Right kidney (tissue), 1 donor: ENCODE measurements around the gene CHCHD3.

Experiments used
- DNase-seq: peaks from one replicate; pipeline ENCODE4 v3.0.0-alpha.2; 2016

The CHCHD3 gene

GRCh38 chr7:133081119-133081598 lies 731 bp downstream of the CHCHD3 start:
- no peak for DNase-seq

- DNase-seq: no peak
Observed at GRCh38 chr7:133079296-133079695, 2.6 kb downstream of the CHCHD3 start.

DNA sequence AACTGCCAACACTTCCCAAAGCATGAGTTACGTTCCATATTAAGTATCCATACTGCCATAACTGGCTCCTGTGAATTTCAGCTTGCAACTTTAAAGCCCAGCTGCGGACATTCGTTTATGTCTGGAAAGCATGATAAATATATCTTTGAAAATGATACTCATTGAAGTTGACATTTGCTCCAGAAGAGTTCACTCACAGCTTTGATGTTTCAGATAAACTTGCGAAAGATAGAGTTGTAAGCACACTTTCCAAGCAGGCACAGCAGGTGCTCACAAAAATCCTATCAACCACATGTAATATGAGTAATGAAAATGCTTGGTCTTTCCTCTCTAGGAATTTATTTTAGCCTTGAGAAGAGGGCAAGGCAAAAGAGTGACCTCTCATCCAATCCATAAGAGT lies 4.5 kb downstream of the CHCHD3 start:
- DNase-seq: no peak

DNA sequence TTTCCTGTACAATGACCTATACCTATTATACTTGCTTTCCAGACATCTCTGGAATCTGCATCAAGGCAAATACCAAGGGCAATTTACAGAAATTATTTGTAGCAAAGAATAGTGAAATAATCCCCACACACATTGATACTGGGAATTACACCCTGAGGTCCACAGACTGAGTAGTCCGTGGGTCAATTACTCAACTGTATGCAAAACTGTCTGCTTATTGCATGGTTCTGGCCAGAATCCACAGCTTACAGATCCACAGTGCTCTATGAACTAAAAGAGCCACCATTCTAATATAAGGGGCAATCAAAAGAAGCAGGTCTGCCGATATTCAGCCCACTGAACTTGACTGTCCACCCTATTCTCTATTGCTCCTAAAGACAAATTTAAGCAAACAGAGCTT lies 5.7 kb downstream of the CHCHD3 start:
- DNase-seq: no peak

GRCh38 chr7:133071506-133071905 lies 10.4 kb downstream of the CHCHD3 start:
- no peak for DNase-seq

- no peak for DNase-seq
Observed at GRCh38 chr7:133070562-133070961, 11.3 kb downstream of the CHCHD3 start.

GRCh38 chr7:133065301-133065700 lies 16.6 kb downstream of the CHCHD3 start:
- DNase-seq: no peak

GRCh38 chr7:133064082-133064820 lies 17.6 kb downstream of the CHCHD3 start:
- DNase-seq: no peak

DNA sequence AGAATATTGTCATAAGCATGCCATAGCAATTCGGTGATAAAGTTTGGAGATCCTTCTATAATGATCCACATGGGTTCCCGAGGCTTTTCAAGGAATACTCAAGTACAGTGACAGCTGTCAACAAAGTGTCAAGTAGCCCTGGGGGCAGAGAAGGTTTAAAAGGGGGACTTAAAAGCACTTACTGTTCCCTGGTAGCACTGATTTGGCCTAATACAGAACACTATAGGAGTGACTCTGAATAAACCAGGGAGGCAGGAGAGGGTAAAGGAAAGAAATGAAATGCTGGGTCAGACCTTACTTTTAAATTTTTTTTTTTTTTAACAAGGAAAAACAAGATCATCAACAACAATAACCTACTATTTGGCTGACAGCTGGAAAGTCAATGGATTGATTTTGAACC lies 20.1 kb downstream of the CHCHD3 start:
- no peak for DNase-seq

GRCh38 chr7:133061357-133061756 lies 20.5 kb downstream of the CHCHD3 start:
- no peak for DNase-seq

GRCh38 chr7:133060004-133060403 lies 21.9 kb downstream of the CHCHD3 start:
- no peak for DNase-seq

GRCh38 chr7:133059263-133059662 lies 22.6 kb downstream of the CHCHD3 start:
- DNase-seq: no peak

GRCh38 chr7:133056370-133057238 lies 25.3 kb downstream of the CHCHD3 start:
- no peak for DNase-seq

DNA sequence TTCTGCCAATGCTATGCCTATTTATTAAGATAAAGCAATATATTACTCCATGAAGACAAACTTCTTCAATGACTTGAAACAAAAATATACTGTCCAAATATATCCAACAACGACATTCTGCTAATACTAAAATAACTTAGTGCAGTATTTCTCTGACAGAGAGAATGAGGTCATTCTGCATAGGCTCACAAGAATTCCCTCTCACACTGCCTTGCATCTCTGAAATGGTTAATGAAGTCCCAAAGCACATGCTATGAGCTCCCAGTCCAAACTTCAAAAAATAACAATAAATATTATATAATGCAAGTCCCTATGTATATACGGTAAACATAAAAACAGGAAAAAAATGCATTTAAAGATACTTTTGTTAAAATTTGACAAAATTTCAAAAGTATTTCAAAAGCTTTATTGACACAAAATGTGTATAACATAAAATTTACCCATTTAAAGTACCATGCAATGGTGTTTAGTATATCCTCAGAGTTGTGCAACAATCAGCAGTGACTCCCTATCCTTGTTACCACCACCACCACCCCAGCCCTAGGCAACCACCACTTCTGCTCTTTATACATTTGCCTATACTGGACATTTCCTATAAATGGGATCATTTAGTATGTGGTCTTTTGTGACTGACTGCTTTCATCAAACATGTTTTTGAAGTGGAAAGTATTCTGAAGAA lies 27.6 kb downstream of the CHCHD3 start:
- no peak for DNase-seq

DNA sequence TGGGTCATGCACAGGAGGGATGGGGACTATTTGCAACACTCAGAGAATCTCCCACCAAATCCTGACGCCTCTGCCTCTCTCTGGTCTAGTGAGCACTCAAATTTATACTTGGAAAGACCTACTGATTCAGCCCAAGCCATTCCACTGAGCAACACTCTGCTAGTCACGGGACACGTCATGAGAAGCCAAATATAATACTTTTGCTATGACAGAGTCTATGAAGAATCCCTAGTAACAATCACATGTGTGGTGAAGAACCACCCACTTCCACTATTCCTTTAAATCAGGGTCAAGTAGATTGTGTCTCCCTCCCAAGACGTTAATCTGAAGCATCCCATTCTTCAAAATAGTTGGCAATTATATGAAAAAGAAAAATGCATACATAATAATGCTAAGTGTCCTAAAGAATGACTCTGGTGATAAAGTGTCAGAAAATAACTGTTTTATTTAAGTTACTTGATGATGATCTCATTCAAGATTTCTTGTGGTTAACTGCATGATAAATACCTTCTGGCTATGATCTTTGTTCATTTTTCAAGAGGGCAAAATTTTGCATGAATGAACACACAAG lies 28.5 kb downstream of the CHCHD3 start:
- DNase-seq: no peak

GRCh38 chr7:133052826-133053225 lies 29.1 kb downstream of the CHCHD3 start:
- DNase-seq: no peak

DNA sequence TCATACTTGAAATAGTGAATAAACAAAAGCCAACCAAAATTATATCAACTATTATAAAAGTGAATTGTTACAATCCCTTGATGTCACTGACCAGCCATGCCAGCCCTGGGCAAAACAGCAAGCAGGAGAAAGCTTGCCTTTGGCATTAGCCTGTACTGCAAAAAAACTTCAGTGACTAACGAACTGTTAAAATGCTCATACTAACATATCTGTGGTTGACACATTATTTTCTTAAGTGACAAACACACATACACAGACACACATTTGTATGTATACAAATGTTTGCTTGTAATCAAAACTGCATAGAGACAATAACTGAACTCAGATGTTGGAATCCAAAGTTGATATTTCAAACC lies 29.5 kb downstream of the CHCHD3 start:
- no peak for DNase-seq

GRCh38 chr7:133051719-133052400 lies 30.0 kb downstream of the CHCHD3 start:
- DNase-seq: no peak

DNA sequence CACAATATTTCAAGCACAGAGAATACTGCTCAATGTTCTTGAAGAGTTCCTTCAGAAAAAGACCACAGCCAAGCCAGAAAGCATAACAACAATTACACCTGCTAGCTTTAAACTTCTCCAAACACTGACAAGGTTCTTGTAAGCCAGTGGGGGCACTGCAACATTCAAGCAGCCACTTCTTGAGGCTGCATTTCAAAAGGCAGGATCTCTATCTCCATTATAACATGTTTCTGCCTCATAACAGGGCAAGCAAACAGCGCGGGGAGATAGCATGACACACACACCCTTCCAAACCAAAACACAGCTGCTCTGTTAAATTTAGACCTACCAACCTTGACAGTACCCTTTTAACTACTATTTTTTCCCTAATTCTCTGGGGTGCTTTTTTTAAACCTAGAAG lies 30.8 kb downstream of the CHCHD3 start:
- no peak for DNase-seq

DNA sequence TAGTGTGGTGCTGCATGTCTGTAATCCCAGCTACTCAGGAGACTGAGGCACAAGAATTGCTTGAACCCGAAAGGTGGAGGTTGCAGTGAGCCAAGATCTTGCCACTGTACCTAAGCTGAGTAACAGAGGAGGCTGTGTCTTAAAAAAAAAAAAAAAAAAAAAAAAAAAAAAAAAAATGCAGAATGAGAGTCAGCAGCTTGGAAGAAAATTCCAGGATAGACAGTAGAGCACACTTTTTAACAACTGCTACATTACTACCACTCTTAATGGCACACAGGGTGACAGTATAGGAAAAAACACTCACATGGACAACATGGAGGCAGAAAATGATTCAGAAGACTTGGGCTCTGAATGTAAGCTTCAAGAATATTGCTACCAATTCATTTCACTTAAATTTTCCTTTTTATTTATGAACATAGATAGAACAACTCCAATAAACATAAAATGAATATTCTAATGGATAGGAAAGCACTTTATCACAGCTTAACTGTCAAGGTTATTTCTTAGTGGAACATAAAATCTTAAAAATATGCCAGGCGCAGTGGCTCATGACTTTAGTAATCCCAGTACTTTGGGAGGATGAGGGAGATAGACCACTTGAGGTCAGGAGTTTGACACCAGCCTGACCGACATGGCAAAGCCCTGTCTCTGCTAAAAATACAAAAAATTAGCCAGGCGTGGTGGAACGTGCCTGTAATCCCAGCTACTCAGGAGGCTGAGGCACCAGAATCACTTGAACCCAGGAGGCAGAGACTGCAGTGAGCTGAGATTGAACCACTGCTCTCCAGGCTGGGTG lies 31.5 kb downstream of the CHCHD3 start:
- DNase-seq: no peak

DNA sequence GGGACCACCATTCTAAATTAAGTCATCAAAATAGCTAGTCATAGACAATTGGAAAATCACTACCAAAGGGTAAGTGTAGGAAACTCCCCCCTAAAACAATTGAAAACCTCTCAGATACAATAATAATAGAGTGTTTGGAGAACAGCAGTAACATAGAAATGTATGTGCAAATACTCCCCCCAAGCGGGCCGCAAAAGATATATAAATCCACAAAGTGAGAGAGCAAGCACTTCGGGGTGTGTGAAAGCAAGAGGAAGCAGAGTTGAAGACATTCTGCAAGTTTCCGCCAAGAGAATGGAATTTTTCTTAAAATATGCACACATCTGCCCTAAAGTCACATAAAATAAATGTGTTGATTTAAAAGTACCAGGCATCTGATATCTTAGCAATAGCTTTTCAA lies 33.3 kb downstream of the CHCHD3 start:
- no peak for DNase-seq
